HepG2 (cell line): ENCODE results near the gene TLCD5. TPM values are rescaled to one million over a fixed set of nuclear protein-coding genes. Genes with fewer than 3 reads are reported as not detected.

Experiments
- CHCHD3 ChIP-seq: sonication (generic); formaldehyde crosslinking; IDR thresholded peaks from 2 replicates; pipeline ENCODE4 v1.8.0; 2022; ENCODE audit warnings: mild to moderate bottlenecking, missing genetic modification reagents, moderate library complexity
- ESRRA ChIP-seq: sonication (generic); formaldehyde crosslinking; IDR thresholded peaks from 2 replicates; pipeline ENCODE4 v1.5.1; 2020; ENCODE audit warnings: mild to moderate bottlenecking, low read depth, missing genetic modification reagents
- HHEX ChIP-seq: IDR thresholded peaks from 2 replicates; pipeline ENCODE4 v1.6.1; 2016; ENCODE audit warnings: control low read depth
- HNRNPL ChIP-seq: fragments of 200-400 bp; formaldehyde crosslinking; IDR thresholded peaks from 2 replicates; pipeline ENCODE4 v1.6.1; 2017; ENCODE audit warnings: mild to moderate bottlenecking, low read depth, low read length
- HOXD1 ChIP-seq: sonication (generic); formaldehyde crosslinking; IDR thresholded peaks from 2 replicates; pipeline ENCODE4 v1.5.0; 2020; ENCODE audit warnings: missing genetic modification reagents
- MEIS2 ChIP-seq: sonication (generic); formaldehyde crosslinking; IDR thresholded peaks from 2 replicates; pipeline ENCODE4 v1.9.0; 2021; ENCODE audit warnings: mild to moderate bottlenecking, missing genetic modification reagents
- MLX ChIP-seq: IDR thresholded peaks from 2 replicates; pipeline ENCODE4 v1.6.1; 2016
- RARA ChIP-seq: IDR thresholded peaks from 2 replicates; pipeline ENCODE4 v1.6.1; 2016; ENCODE audit warnings: missing genetic modification reagents, missing compliant biosample characterization
- RXRB ChIP-seq: IDR thresholded peaks from 2 replicates; pipeline ENCODE4 v1.6.1; 2016; ENCODE audit warnings: borderline replicate concordance, missing genetic modification reagents, missing compliant biosample characterization
- ZBTB1 ChIP-seq: sonication (generic); formaldehyde crosslinking; IDR thresholded peaks from 2 replicates; pipeline ENCODE4 v1.4.0; 2020; ENCODE audit warnings: missing genetic modification reagents, borderline replicate concordance
- ZNF180 ChIP-seq: sonication (generic); formaldehyde crosslinking; IDR thresholded peaks from 2 replicates; pipeline ENCODE4 v1.4.0; 2020; ENCODE audit warnings: low read depth, missing genetic modification reagents, borderline replicate concordance
- ZNF280B ChIP-seq: sonication (generic); formaldehyde crosslinking; IDR thresholded peaks from 2 replicates; pipeline ENCODE4 v1.5.0; 2020; ENCODE audit warnings: missing genetic modification reagents, mild to moderate bottlenecking, borderline replicate concordance
- ZNF3 ChIP-seq: IDR thresholded peaks from 2 replicates; pipeline ENCODE4 v1.7.0; 2017; ENCODE audit warnings: inconsistent platforms
- ZNF331 ChIP-seq: sonication (generic); formaldehyde crosslinking; IDR thresholded peaks from 2 replicates; pipeline ENCODE4 v1.4.0; 2020; ENCODE audit warnings: missing genetic modification reagents
- ZNF432 ChIP-seq: sonication (generic); formaldehyde crosslinking; IDR thresholded peaks from 2 replicates; pipeline ENCODE4 v1.5.0; 2020; ENCODE audit warnings: missing genetic modification reagents, mild to moderate bottlenecking, borderline replicate concordance
- ZNF496 ChIP-seq: sonication (generic); formaldehyde crosslinking; IDR thresholded peaks from 2 replicates; pipeline ENCODE4 v1.8.1; 2023; ENCODE audit warnings: mild to moderate bottlenecking, moderate library complexity, missing genetic modification reagents; ENCODE audit not compliant: insufficient replicate concordance
- ZNF850 ChIP-seq: sonication (generic); formaldehyde crosslinking; conservative IDR thresholded peaks from 2 replicates; pipeline ENCODE4 v1.9.0; 2021; ENCODE audit warnings: mild to moderate bottlenecking, missing genetic modification reagents
- ZXDC ChIP-seq: sonication (generic); formaldehyde crosslinking; IDR thresholded peaks from 2 replicates; pipeline ENCODE4 v1.5.0; 2020; ENCODE audit warnings: mild to moderate bottlenecking, missing genetic modification reagents
- polyA plus RNA-seq, 8 experiments: library from polyadenylated mRNA; depleted of rRNA in 3 of 8; stranded (reverse) in 7 of 8; unstranded in 1 of 8; fragments of >200 nt; fragmentation: Illumina TruSeq in 4 of 8; extraction: Trizol in 4 of 8; gene quantifications; 2 replicates each; pipeline versions ENCODE4 v1.2.1 to v1.2.3, GENCODE V29; 2011 to 2016; ENCODE audit warnings: low read depth in 4 of 8, missing spikeins in 1 of 8, mixed read lengths in 1 of 8; ENCODE audit not compliant: insufficient read depth in 1 of 8
- total RNA-seq, 5 experiments: library from RNA; depleted of rRNA; stranded (reverse); fragments of >200 nt; fragmentation: Illumina TruSeq; extraction: Trizol; gene quantifications; 2 replicates each; pipeline ENCODE4 v1.2.3, GENCODE V29; 2016; ENCODE audit warnings: low read depth in 1 of 5
- TF ChIP-seq, protein P1 (sequence below): sonication (generic); formaldehyde crosslinking; IDR thresholded peaks from 2 replicates; pipeline ENCODE4 v1.5.0; 2020; ENCODE audit warnings: missing genetic modification reagents
- TF ChIP-seq, protein P2 (sequence below): sonication (generic); formaldehyde crosslinking; IDR thresholded peaks from 2 replicates; pipeline ENCODE4 v1.8.0; 2022; ENCODE audit warnings: mild to moderate bottlenecking, missing genetic modification reagents, moderate library complexity

Gene TLCD5
- total and polyA plus RNA-seq, 2 of the 13 experiments (the other 11 are each of a cell fraction or from before 2014, with no cell fraction given): 6.1 to 7.6 TPM

- TF ChIP-seq ZXDC (CRISPR knock-in tag) (0 out of 2 replicates have a peak, but pooled peaks have one; percentile 53), ESRRA (CRISPR knock-in tag) (0 out of 2 replicates have a peak, but pooled peaks have one; percentile 24), HNRNPL (peak; percentile 65), ZNF280B (CRISPR knock-in tag) (peak; percentile 74; the same call in 1 of the 2 replicates), MLX (CRISPR knock-in tag) (0 out of 2 replicates have a peak, but pooled peaks have one; percentile 20), ZNF331 (CRISPR knock-in tag) (peak; percentile 72), ZBTB1 (CRISPR knock-in tag) (no peak), ZNF180 (CRISPR knock-in tag) (no peak), ZNF3 (CRISPR knock-in tag) (no peak), RARA (peak; percentile 42; the same call in 1 of the 2 replicates), ZNF850 (0 out of 2 replicates have a peak, but pooled peaks have one; percentile 31), HOXD1 (CRISPR knock-in tag) (no peak), ZNF496 (CRISPR knock-in tag) (no peak), ZNF432 (CRISPR knock-in tag) (no peak), MEIS2 (CRISPR knock-in tag) (peak; percentile 61), CHCHD3 (CRISPR knock-in tag) (no peak; the same call in 1 of the 2 replicates), HHEX (CRISPR knock-in tag) (0 out of 2 replicates have a peak, but pooled peaks have one; percentile 27), RXRB (CRISPR knock-in tag) (peak; percentile 65)
- TF ChIP-seq, protein P1, sequence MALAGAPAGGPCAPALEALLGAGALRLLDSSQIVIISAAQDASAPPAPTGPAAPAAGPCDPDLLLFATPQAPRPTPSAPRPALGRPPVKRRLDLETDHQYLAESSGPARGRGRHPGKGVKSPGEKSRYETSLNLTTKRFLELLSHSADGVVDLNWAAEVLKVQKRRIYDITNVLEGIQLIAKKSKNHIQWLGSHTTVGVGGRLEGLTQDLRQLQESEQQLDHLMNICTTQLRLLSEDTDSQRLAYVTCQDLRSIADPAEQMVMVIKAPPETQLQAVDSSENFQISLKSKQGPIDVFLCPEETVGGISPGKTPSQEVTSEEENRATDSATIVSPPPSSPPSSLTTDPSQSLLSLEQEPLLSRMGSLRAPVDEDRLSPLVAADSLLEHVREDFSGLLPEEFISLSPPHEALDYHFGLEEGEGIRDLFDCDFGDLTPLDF (CRISPR knock-in tag): no peak; the same call in none of the 2 replicates
- TF ChIP-seq, protein P2, sequence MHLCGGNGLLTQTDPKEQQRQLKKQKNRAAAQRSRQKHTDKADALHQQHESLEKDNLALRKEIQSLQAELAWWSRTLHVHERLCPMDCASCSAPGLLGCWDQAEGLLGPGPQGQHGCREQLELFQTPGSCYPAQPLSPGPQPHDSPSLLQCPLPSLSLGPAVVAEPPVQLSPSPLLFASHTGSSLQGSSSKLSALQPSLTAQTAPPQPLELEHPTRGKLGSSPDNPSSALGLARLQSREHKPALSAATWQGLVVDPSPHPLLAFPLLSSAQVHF (CRISPR knock-in tag): no peak; the same call in 1 of the 2 replicates
Observed at GRCh38 chr11:120335908-120336640, 11.0 kb downstream of the TLCD5 start, which contains the start of gene ARHGEF12 (continued).
